ENCODE data around the gene SYCP2L.
"Not testable (repeated sequence)": the region's sequence is repeated elsewhere in the genome, so short reads cannot be mapped to it uniquely, and the experiment has no call there.

The SYCP2L gene

DNA sequence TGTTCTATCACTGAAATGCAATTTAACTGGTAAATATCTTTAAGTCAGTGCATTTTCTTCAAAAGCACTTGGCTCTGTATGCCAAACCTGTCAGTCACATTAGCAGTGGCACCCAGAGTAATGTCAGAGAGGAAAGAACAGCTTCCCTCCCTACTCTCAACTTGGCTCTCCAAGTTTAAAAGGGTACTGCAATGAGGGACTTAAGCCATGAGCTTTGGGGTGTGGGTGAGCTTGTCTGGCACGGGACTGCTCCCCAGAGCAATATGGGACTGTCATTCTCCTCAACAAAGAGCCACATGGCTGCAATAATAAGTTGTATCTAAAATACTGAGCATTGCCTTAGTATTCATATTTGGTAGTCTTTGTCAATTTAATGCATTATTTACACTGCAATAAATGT, 9.0 kb upstream of the SYCP2L start:
- Histone ChIP-seq H3K27me3 (ENCODE audit: control insufficient read depth, insufficient read depth, low read length) (peaks cover 38% of the 10 kb centered on the region), H3K4me1 (ENCODE audit: control insufficient read depth, insufficient read depth, low read length) (0 out of 2 replicates have a peak, but pooled peaks cover 4% of the 10 kb centered on the region), H3K4me3 (ENCODE audit: low read depth, low read length) (no peak overlapping the region), H3K9ac (ENCODE audit: low read depth, low read length) (no peak overlapping the region), H3K9me3 (ENCODE audit: control insufficient read depth, insufficient read depth, low read length) (no peaks in the 10 kb centered on the region), H3K36me3 (ENCODE audit: control insufficient read depth, insufficient read depth, low read length) (no peaks in the 10 kb centered on the region), H3K27ac (ENCODE audit: low read depth, low read length) (no peak overlapping the region)

DNA sequence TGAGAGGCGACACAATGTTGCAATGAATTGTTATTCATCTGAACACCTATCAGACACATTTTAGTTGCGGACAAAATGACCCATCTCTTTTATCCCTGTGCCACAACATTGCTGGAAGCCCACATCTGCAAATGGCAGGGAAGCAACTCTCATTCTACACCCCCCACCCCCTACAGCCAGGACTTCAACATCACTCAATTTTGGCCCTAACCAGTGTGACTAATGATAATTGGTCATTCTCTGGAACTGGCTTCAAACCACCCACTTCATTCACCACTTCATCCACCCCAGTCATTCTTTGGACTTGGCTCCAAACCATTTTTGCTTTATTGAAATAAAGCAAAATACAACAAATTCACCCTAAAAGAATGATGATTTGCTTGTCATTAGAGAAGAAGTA, 6.5 kb upstream of the SYCP2L start:
- H3K9me3 ChIP-seq (ENCODE audit: control insufficient read depth, insufficient read depth, low read length) = no peaks in the 10 kb centered on the region
- no peaks in the 10 kb centered on the region for H3K36me3 ChIP-seq (ENCODE audit: control insufficient read depth, insufficient read depth, low read length)
- no peak overlapping the region for H3K9ac ChIP-seq (ENCODE audit: low read depth, low read length)
- H3K4me3 ChIP-seq (ENCODE audit: low read depth, low read length) = no peak overlapping the region
- no peak overlapping the region for H3K27ac ChIP-seq (ENCODE audit: low read depth, low read length)
- H3K27me3 ChIP-seq (ENCODE audit: control insufficient read depth, insufficient read depth, low read length) = peaks cover 63% of the 10 kb centered on the region
- 0 out of 2 replicates have a peak, but pooled peaks cover 4% of the 10 kb centered on the region for H3K4me1 ChIP-seq (ENCODE audit: control insufficient read depth, insufficient read depth, low read length)

GRCh38 chr6:10882253-10882630, 4.6 kb upstream of the SYCP2L start:
- Histone ChIP-seq H3K27me3 (ENCODE audit: control insufficient read depth, insufficient read depth, low read length) (peaks cover 72% of the 10 kb centered on the region), H3K4me3 (ENCODE audit: low read depth, low read length) (peak overlapping the region; percentile 68)
- H3K9ac ChIP-seq (ENCODE audit: low read depth, low read length); H3K36me3 ChIP-seq (ENCODE audit: control insufficient read depth, insufficient read depth, low read length); H3K27ac ChIP-seq (ENCODE audit: low read depth, low read length); H3K9me3 ChIP-seq (ENCODE audit: control insufficient read depth, insufficient read depth, low read length); H3K4me1 ChIP-seq (ENCODE audit: control insufficient read depth, insufficient read depth, low read length): not testable (repeated sequence)

DNA sequence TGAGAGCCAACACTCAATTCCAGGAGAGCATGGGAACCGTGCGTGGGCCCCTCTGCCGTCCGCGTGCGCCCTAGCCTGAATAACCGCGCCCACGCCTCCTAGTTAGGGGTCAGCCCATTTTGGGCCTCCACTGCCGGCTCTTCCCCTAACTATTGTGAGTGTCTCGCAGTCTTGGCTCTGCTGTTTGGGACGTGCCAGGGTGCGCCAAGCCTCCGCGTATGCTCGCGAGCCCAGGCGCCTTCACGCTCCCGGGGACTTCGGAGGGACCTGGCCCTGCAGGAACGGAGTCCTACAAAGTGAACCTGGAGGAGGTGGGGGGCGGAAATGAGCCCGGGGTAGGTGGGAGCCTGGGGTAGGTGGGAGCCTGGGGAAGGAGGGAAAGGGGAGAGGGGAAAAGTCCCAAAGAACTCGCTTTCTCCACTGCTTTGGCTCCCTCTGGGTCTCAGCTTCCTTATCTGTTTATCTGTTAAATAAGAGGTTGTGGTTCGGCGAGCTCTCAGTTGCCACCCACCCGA, 4.1 kb upstream of the SYCP2L start:
- Histone ChIP-seq H3K27me3 (ENCODE audit: control insufficient read depth, insufficient read depth, low read length) (peaks cover 73% of the 10 kb centered on the region), H3K9ac (ENCODE audit: low read depth, low read length) (no peak overlapping the region), H3K9me3 (ENCODE audit: control insufficient read depth, insufficient read depth, low read length) (no peaks in the 10 kb centered on the region), H3K4me1 (ENCODE audit: control insufficient read depth, insufficient read depth, low read length) (0 out of 2 replicates have a peak, but pooled peaks cover 4% of the 10 kb centered on the region), H3K36me3 (ENCODE audit: control insufficient read depth, insufficient read depth, low read length) (no peaks in the 10 kb centered on the region), H3K27ac (ENCODE audit: low read depth, low read length) (no peak overlapping the region), H3K4me3 (ENCODE audit: low read depth, low read length) (peak overlapping the region; percentile 68)

- peak overlapping the region; percentile 68 for H3K4me3 ChIP-seq (ENCODE audit: low read depth, low read length)
- no peaks in the 10 kb centered on the region for H3K36me3 ChIP-seq (ENCODE audit: control insufficient read depth, insufficient read depth, low read length)
- no peaks in the 10 kb centered on the region for H3K9me3 ChIP-seq (ENCODE audit: control insufficient read depth, insufficient read depth, low read length)
- no peak overlapping the region for H3K27ac ChIP-seq (ENCODE audit: low read depth, low read length)
- no peak overlapping the region for H3K9ac ChIP-seq (ENCODE audit: low read depth, low read length)
- 0 out of 2 replicates have a peak, but pooled peaks cover 4% of the 10 kb centered on the region for H3K4me1 ChIP-seq (ENCODE audit: control insufficient read depth, insufficient read depth, low read length)
- H3K27me3 ChIP-seq (ENCODE audit: control insufficient read depth, insufficient read depth, low read length) = peaks cover 75% of the 10 kb centered on the region
Observed at GRCh38 chr6:10883312-10884244, 3.3 kb upstream of the SYCP2L start.

DNA sequence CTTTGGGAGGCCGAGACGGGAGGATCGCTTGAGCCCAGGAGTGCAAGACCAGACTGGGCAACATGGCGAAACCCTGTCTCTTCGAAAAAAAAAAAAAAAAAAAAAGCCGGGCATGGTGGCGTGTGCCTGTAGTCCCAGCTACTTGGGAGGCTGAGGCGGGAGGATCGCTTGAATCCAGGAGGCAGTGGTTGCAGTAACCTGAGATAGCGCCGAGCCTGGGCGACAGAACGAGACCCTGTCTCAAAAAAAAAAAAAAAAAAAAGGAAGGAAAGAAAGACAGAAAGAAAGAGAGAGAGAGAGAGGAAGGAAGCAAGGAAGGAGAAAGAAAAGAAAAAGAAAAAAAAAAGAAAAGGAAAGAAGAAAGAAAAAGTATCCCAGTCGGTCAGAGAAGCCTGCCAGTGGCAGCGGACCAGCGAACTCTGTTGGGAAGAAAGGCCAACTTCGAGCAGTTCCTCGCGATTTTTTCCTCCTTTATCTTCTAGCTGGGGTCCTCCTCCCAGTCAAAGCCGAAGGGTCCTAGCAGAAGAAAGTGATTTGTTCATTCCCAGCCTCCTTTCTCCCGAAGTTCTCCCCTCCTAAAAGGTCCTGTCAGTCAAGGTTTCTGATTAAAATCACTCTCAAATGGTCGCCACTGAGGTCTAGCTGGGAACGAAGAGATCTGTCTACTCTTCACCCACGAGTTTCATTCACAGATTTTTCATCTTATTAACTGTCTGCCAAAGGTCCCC, 2.4 kb upstream of the SYCP2L start:
- Histone ChIP-seq H3K27ac (ENCODE audit: low read depth, low read length) (no peak overlapping the region), H3K36me3 (ENCODE audit: control insufficient read depth, insufficient read depth, low read length) (no peaks in the 10 kb centered on the region), H3K4me1 (ENCODE audit: control insufficient read depth, insufficient read depth, low read length) (0 out of 2 replicates have a peak, but pooled peaks cover 4% of the 10 kb centered on the region), H3K4me3 (ENCODE audit: low read depth, low read length) (peak overlapping the region; percentile 68), H3K27me3 (ENCODE audit: control insufficient read depth, insufficient read depth, low read length) (peaks cover 71% of the 10 kb centered on the region), H3K9me3 (ENCODE audit: control insufficient read depth, insufficient read depth, low read length) (no peaks in the 10 kb centered on the region), H3K9ac (ENCODE audit: low read depth, low read length) (no peak overlapping the region)

DNA sequence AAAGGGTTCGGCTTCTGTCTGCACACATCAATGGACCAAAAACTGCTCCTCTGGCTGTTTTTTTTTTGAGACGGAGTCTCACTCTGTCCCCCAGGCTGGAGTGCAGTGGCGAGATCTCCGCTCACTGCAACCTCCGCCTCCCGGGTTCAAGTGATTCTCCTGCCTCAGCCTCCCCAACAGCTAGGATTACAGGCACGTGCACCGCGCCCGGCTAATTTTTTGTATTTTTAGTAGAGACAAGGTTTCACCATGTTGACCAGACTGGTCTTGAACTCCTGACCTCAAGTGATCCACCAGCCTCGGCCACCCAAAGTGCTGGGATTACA, 524 bp upstream of the SYCP2L start:
- not testable (repeated sequence) for H3K9me3 ChIP-seq (ENCODE audit: control insufficient read depth, insufficient read depth, low read length); H3K4me1 ChIP-seq (ENCODE audit: control insufficient read depth, insufficient read depth, low read length); H3K36me3 ChIP-seq (ENCODE audit: control insufficient read depth, insufficient read depth, low read length)
- H3K9ac ChIP-seq (ENCODE audit: low read depth, low read length) = peak overlapping the region; percentile 35; the same call in 1 of the 2 replicates
- peak overlapping the region; percentile 94 for H3K4me3 ChIP-seq (ENCODE audit: low read depth, low read length)
- peak overlapping the region; percentile 79 for H3K27ac ChIP-seq (ENCODE audit: low read depth, low read length)
- peaks cover 52% of the 10 kb centered on the region for H3K27me3 ChIP-seq (ENCODE audit: control insufficient read depth, insufficient read depth, low read length)

- Histone ChIP-seq H3K9ac (ENCODE audit: low read depth, low read length) (no peak overlapping the region), H3K36me3 (ENCODE audit: control insufficient read depth, insufficient read depth, low read length) (peaks cover 5% of the 10 kb centered on the region; the same call in 1 of the 2 replicates), H3K4me1 (ENCODE audit: control insufficient read depth, insufficient read depth, low read length) (no peaks in the 10 kb centered on the region), H3K4me3 (ENCODE audit: low read depth, low read length) (no peak overlapping the region), H3K27ac (ENCODE audit: low read depth, low read length) (no peak overlapping the region), H3K9me3 (ENCODE audit: control insufficient read depth, insufficient read depth, low read length) (no peaks in the 10 kb centered on the region), H3K27me3 (ENCODE audit: control insufficient read depth, insufficient read depth, low read length) (peaks cover 14% of the 10 kb centered on the region)
Observed at GRCh38 chr6:10890151-10890550, 3.3 kb downstream of the SYCP2L start.

DNA sequence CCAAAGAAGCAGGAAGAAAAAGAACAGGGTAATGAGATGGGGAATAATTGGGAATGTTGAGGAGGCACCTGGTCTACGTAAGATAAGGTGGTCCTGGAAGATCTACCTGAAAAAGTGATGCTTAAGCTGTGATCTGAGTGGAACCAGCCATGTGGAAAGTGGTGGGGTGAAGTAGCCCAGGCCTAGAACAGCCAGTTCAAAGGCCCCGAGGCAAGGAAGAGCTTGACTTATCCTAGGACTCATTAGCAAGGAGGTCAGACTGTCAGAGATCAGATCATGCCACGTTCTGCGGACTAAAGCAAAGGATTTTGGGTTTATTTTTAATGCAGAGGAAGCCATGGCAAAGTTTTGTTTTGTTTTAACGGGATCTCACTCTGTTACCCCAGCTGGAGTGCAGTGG, 5.1 kb downstream of the SYCP2L start:
- no peak overlapping the region for H3K27ac ChIP-seq (ENCODE audit: low read depth, low read length)
- H3K9me3 ChIP-seq (ENCODE audit: control insufficient read depth, insufficient read depth, low read length) = no peaks in the 10 kb centered on the region

DNA sequence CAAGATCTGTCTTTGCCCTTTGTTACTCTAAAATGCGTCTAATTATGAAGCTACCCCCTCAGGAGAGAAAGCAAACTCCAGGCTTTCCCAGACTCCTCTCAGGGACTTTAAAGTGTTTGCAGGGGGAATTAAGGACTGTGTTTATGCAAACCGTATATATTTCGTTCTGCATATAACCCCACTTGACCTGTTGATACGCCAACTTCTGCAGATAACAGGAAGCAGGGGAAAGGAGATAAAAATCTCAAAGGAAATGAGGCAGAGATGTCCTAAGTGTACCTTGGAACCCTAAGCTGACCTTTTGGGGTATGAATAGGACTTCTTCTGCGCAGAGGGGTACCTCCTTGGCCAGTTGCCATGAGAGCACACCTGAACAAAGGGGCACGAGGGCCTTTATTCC, 8.1 kb downstream of the SYCP2L start:
- Histone ChIP-seq H3K27ac (ENCODE audit: low read depth, low read length) (no peak overlapping the region), H3K9me3 (ENCODE audit: control insufficient read depth, insufficient read depth, low read length) (no peaks in the 10 kb centered on the region), H3K9ac (ENCODE audit: low read depth, low read length) (no peak overlapping the region), H3K36me3 (ENCODE audit: control insufficient read depth, insufficient read depth, low read length) (peaks cover 5% of the 10 kb centered on the region; the same call in 1 of the 2 replicates), H3K4me3 (ENCODE audit: low read depth, low read length) (no peak overlapping the region), H3K27me3 (ENCODE audit: control insufficient read depth, insufficient read depth, low read length) (no peaks in the 10 kb centered on the region), H3K4me1 (ENCODE audit: control insufficient read depth, insufficient read depth, low read length) (no peaks in the 10 kb centered on the region)

More for the DNA sequence above, 5.1 kb downstream of the SYCP2L start:
- no peak overlapping the region for H3K9ac ChIP-seq (ENCODE audit: low read depth, low read length)
- H3K4me1 ChIP-seq (ENCODE audit: control insufficient read depth, insufficient read depth, low read length) = no peaks in the 10 kb centered on the region
- H3K27me3 ChIP-seq (ENCODE audit: control insufficient read depth, insufficient read depth, low read length) = 0 out of 2 replicates have a peak, but pooled peaks cover 3% of the 10 kb centered on the region
- H3K36me3 ChIP-seq (ENCODE audit: control insufficient read depth, insufficient read depth, low read length) = peaks cover 5% of the 10 kb centered on the region; the same call in 1 of the 2 replicates
- no peak overlapping the region for H3K4me3 ChIP-seq (ENCODE audit: low read depth, low read length)

- Histone ChIP-seq H3K9ac (ENCODE audit: low read depth, low read length) (no peak overlapping the region), H3K27me3 (ENCODE audit: control insufficient read depth, insufficient read depth, low read length) (no peaks in the 10 kb centered on the region), H3K4me3 (ENCODE audit: low read depth, low read length) (no peak overlapping the region), H3K27ac (ENCODE audit: low read depth, low read length) (no peak overlapping the region), H3K9me3 (ENCODE audit: control insufficient read depth, insufficient read depth, low read length) (no peaks in the 10 kb centered on the region), H3K4me1 (ENCODE audit: control insufficient read depth, insufficient read depth, low read length) (no peaks in the 10 kb centered on the region), H3K36me3 (ENCODE audit: control insufficient read depth, insufficient read depth, low read length) (peaks cover 5% of the 10 kb centered on the region; the same call in 1 of the 2 replicates)
Observed at GRCh38 chr6:10896691-10897090, 9.8 kb downstream of the SYCP2L start.

All from HUES48 (cell line).